Measurements from ENCODE around the gene FIBCD1.

- TF ChIP-seq CTCF (IDR thresholded peaks at IDR 0.05; ENCODE audit: insufficient read depth, low read length) (no peak), POLR2AphosphoS5 (IDR thresholded peaks at IDR 0.05; ENCODE audit: low read depth) (no peak)
These were observed 2.5 kb downstream of the FIBCD1 start for GRCh38 chr9:130936285-130937117.
